Mucosa of stomach (tissue), 1 donor: Measurements from ENCODE around the gene SPATA21.
"Not testable (repeated sequence)": the region's sequence is repeated elsewhere in the genome, so short reads cannot be mapped to it uniquely, and the experiment has no call there.

Source experiments
- H3K27me3 ChIP-seq: one replicate; pipeline ENCODE4 v1.7.0; 2013; ENCODE audit warnings: mild to moderate bottlenecking, low read length; ENCODE audit not compliant: control insufficient read depth, insufficient read depth
- H3K36me3 ChIP-seq: one replicate; pipeline ENCODE4 v1.7.0; 2013; ENCODE audit warnings: low read length; ENCODE audit not compliant: control insufficient read depth, insufficient read depth
- H3K4me1 ChIP-seq: one replicate; pipeline ENCODE4 v1.7.0; 2013; ENCODE audit warnings: mild to moderate bottlenecking, low read length; ENCODE audit not compliant: control insufficient read depth, insufficient read depth
- H3K4me3 ChIP-seq: one replicate; pipeline ENCODE4 v1.7.0; 2013; ENCODE audit warnings: low read length
- H3K9ac ChIP-seq: one replicate; pipeline ENCODE4 v1.7.0; 2013; ENCODE audit warnings: mild to moderate bottlenecking, low read length, moderate library complexity
- H3K9me3 ChIP-seq: one replicate; pipeline ENCODE4 v1.7.0; 2013; ENCODE audit warnings: mild to moderate bottlenecking, low read length, moderate library complexity; ENCODE audit not compliant: control insufficient read depth
- donor health status: Pancreatic carcinoma.

SPATA21 gene

DNA sequence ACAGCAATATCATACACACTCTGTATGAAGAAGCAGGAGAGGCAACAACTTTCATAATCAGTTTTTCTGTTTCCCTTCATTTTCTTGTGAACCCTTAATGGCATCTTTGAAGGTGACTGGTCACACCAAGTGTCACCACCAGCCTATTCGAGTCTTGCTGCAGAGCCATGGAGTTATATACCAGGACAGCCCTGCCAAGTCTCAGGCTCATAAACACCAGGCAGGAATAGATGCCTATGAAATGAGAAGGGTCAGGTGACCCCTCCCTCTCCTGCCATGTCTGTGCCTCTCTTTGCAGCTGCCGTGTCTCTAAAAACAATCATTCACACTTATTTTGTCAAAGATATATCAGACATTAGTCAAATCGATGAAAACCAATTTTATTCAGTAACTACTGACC, 31.3 kb upstream of the SPATA21 start:
- Histone ChIP-seq H3K9me3 (no peaks in the 10 kb centered on the region), H3K4me1 (no peaks in the 10 kb centered on the region), H3K9ac (no peak overlapping the region), H3K27me3 (no peaks in the 10 kb centered on the region), H3K36me3 (no peaks in the 10 kb centered on the region), H3K4me3 (no peak overlapping the region)

DNA sequence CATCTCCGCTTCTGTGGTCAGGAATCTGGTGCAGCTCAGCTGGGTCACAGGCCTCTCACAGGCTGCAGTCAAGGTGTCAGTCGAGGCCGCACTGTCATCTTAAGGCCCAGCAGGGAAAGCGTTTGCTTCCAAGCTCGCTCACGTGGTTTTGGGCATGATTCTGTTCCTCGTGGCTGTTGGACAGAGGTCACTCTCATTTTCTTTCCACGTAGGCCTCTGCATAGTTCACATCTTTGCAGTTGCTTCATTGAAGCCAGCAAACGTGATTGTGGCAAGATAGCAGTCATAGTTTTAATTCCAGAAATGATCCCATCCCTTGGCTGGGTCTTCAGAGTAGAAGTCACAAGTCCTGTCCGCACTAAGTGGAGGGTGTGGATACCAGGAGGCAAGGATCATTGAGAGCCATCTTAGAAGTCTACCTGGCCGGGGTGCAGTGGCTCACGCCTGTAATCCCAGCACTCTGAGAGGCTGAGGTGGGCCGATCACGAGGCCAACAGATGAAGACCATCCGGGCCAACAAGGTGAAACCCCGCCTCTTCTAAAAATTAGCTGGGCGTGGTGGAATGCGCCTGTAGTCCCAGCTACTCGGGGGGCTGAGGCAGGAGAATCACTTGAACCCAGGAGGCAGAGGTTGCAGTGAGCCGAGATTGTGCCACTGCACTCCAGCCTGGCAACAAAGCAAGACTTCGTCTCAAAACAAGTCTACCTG, 27.8 kb upstream of the SPATA21 start:
- H3K36me3 ChIP-seq: peaks cover 5% of the 10 kb centered on the region
- no peaks in the 10 kb centered on the region for H3K4me1 ChIP-seq
- no peak overlapping the region for H3K4me3 ChIP-seq
- H3K27me3 ChIP-seq: no peaks in the 10 kb centered on the region
- H3K9me3 ChIP-seq: no peaks in the 10 kb centered on the region
- H3K9ac ChIP-seq: no peak overlapping the region

DNA sequence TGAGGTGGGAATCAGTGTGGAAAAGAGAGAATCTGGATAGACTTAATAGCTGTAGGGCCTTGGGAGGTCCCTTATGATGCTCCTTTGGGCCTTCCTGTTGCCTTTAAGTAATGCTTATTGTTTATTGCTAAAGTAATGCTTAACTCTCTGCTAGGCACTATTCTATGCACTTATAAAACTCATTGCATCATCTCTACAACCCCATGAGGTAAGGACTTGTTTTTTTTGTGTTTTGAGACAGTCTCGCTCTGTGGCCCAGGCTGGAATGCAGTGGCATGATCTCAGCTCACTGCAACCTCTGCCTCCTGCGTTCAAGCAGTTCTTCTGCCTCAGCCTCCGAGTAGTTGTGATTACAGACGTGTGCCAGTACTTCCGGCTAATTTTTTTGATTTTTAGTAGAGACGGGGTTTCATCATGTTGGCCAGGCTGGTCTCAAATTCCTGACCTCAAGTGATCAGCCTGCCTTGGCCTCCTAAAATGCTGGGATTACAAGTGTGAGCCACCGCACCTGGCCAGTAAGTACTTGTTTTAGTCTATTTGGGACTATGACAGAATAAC, 25.6 kb upstream of the SPATA21 start:
- no peaks in the 10 kb centered on the region for H3K27me3 ChIP-seq
- no peak overlapping the region for H3K9ac ChIP-seq
- no peaks in the 10 kb centered on the region for H3K4me1 ChIP-seq
- peaks cover 13% of the 10 kb centered on the region for H3K36me3 ChIP-seq
- H3K9me3 ChIP-seq: no peaks in the 10 kb centered on the region
- no peak overlapping the region for H3K4me3 ChIP-seq

DNA sequence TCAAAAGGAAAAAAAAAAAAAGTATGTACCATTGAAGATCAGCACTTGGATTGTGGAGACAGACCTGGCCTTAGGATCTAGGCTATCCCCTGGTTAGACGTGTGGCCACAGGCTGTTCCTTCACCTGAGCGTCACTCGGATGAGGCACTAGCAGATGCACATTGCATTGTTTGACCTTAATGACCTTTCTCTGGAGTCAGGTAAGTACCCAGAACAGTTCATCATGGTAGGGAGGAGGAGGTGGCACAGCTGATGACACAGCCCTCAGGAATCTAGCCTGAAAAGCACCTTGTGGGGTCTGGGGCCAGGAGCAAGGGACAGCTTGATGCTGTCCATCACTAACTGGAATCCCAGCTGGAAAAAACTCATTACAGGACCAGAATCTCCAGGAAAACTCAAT, 24.5 kb upstream of the SPATA21 start:
- Histone ChIP-seq H3K36me3 (peaks cover 13% of the 10 kb centered on the region), H3K9ac (no peak overlapping the region), H3K4me1 (no peaks in the 10 kb centered on the region), H3K4me3 (no peak overlapping the region), H3K9me3 (no peaks in the 10 kb centered on the region), H3K27me3 (no peaks in the 10 kb centered on the region)

DNA sequence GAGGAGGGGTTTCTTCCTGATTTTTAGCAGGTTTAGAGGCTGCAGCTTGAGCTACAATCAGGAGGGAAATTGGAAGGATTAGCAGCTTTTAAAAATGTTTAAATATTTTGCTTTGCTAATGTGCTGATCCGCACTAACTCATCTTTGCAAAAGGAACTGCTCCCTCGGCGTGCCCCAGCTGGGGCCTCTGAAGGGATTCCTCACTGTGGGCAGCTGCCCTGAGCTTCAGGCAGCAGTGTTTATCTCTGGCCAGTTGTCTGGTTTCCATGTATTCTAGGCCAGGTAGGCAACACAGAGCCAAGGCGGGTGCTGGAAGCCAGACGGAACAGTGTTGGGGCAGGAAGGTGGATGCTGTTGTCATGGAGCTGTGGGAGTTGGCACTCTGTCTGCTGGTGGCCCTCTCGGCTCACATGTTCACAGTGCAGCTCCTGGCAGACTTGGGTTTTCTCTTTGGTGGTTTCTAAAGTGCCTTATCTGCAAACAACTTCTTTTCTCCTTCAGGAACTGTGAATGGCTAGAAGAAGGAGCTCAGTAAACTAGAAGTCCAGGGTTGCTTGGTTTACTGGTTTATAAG, 22.2 kb upstream of the SPATA21 start:
- no peaks in the 10 kb centered on the region for H3K4me1 ChIP-seq
- H3K36me3 ChIP-seq: peaks cover 13% of the 10 kb centered on the region
- H3K27me3 ChIP-seq: no peaks in the 10 kb centered on the region
- H3K9me3 ChIP-seq: no peaks in the 10 kb centered on the region
- H3K4me3 ChIP-seq: no peak overlapping the region
- H3K9ac ChIP-seq: no peak overlapping the region

DNA sequence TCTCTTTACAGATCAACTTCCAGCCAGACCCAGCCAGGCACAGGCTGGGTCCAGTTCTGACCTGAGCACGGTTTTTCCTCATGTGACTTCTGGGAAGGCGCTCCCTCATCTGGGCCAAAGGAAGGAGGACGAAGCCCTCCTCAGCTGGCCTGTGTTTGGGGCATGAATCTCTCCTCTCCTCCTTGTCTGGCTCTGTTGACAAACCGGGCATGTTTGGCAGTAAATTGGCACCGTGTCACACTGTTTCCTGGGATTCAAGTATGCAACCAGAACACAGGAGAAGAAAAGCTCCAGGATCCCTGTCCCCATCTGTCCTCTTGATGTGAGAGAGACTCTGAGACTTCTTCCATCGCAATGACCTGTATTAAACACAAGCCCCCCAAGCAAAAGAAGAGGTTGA, 21.6 kb upstream of the SPATA21 start:
- no peak overlapping the region for H3K4me3 ChIP-seq
- no peaks in the 10 kb centered on the region for H3K9me3 ChIP-seq
- no peak overlapping the region for H3K9ac ChIP-seq
- H3K4me1 ChIP-seq: no peaks in the 10 kb centered on the region
- H3K36me3 ChIP-seq: peaks cover 13% of the 10 kb centered on the region
- no peaks in the 10 kb centered on the region for H3K27me3 ChIP-seq

DNA sequence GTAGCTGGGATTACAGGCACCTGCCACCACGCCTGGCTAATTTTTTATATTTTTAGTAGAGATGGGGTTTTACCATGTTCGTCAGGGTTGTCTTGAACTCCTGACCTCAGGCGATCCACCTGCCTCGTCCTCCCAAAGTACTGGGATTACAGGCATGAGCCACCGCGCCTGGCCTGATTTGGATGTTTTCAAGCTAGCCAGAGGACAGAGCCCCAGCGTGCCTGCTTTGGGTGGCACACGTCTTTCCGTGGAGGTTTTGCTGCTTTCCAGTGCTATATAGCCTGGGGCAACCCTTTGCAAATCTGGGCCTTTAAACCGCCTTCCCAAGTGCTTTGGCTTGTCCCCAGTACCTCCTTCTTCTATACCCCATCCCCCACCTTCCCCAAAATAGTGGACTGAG, 18.9 kb upstream of the SPATA21 start:
- H3K9me3 ChIP-seq, H3K27me3 ChIP-seq, H3K4me3 ChIP-seq, H3K4me1 ChIP-seq, H3K9ac ChIP-seq: not testable (repeated sequence)
- peaks cover 14% of the 10 kb centered on the region for H3K36me3 ChIP-seq

DNA sequence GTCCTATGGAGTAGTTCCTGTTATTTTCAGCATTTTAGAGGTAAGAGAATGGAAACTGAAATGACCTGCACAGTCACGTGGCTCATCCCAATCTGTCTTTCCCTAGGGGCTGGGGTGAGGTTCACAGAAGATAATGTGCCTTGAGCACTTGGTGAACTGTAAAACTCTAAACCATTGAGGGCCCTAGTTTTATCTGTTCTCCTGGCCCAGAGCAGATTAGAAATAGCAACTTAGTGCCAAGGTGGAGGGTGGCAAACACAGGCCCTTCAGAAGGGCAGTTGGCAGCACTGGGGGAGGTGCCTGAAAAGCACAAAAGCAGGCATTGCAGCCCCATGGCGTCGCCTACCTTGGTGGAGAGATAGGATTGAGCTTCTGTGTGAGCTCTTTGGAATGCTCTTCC, 17.7 kb upstream of the SPATA21 start:
- H3K9ac ChIP-seq, H3K27me3 ChIP-seq, H3K9me3 ChIP-seq, H3K4me3 ChIP-seq, H3K4me1 ChIP-seq: not testable (repeated sequence)
- H3K36me3 ChIP-seq: peaks cover 14% of the 10 kb centered on the region

DNA sequence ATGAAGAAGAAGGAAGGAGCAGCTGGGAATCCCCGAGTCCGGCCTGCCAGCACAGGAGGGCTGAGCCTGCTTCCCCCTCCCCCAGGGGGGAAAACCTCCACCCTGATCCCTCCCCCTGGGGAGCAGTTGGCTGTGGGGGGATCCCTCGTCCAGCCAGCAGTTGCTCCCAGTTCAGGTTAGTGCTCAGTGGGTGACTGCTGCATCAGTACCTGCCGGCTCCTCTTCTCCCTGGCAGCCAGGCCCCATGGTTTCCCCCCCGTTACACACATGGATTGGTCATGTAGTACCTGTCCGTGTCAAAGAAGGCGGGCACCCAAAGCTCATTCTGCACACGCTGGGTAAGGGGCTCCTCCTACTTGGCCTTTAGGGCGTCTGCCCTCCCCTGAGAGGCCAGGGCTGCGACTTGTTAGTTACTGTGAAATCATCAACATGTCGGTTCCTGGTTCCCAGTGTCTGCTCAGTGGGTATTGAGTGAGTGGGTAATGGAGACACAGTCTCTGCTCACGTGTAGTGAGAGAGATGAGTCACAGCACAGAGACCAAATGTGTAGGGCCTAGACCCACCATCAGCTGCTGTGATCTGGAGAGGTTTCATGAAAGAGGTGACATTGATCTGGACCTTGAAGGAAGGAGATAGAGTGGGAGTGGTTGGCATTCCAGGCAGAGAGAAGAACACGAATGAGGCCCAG, 14.8 kb upstream of the SPATA21 start:
- no peak overlapping the region for H3K4me3 ChIP-seq
- peaks cover 25% of the 10 kb centered on the region for H3K36me3 ChIP-seq
- no peaks in the 10 kb centered on the region for H3K27me3 ChIP-seq

DNA sequence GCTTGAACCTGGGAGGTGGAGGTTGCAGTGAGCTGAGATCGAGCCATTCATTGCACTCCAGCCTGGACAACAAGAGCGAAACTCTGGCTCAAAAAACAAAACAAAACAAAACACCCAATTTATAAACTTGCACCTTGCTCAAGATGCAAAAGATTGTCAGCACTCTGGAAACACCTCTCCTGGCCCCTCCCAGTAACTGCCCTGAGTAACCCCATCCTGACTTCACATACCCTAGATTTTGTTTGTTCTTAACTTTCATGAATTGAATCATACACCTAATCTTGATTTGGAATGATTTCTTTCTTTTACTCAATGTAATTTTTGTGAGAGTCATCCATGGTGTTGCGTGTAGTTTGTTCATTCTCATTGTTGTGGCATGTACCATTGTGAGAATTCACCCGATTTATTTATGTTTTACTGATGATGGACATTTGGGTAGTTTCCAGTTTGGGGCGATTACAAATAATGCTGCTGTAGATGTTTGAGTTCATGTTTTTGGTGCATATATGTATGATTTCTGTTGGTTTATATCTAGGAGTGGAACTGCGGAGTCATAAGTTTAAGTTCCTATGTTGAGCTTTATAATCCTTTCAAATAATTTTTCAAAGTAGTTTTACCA, 13.7 kb upstream of the SPATA21 start:
- Histone ChIP-seq H3K36me3 (peaks cover 25% of the 10 kb centered on the region), H3K4me1 (no peaks in the 10 kb centered on the region), H3K27me3 (no peaks in the 10 kb centered on the region), H3K4me3 (no peak overlapping the region), H3K9ac (no peak overlapping the region), H3K9me3 (no peaks in the 10 kb centered on the region)

More for the DNA sequence above, 14.8 kb upstream of the SPATA21 start:
- Histone ChIP-seq H3K9me3 (no peaks in the 10 kb centered on the region), H3K9ac (no peak overlapping the region), H3K4me1 (no peaks in the 10 kb centered on the region)

DNA sequence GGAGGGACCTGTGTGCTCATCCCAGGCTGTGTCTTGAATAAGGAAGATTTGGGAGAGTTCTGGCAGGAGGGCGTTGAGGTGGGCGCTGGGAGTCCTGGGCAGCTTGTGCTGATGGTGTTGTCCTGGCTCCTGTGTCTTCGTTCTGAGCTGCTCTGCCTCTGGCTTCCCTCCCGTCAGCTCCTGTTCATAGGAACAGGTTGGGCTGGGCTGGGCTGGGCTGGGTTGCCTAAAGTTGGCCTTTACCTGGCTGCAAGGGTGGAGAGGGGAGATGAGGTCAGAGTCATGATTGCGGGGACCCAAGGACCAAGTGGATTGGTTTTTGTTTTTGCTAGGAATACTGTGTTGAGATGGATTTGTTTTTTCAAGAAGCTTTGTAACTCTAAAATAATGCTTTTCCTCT, 12.4 kb upstream of the SPATA21 start:
- Histone ChIP-seq H3K27me3 (no peaks in the 10 kb centered on the region), H3K4me3 (no peak overlapping the region), H3K4me1 (no peaks in the 10 kb centered on the region), H3K36me3 (peaks cover 25% of the 10 kb centered on the region), H3K9ac (no peak overlapping the region), H3K9me3 (no peaks in the 10 kb centered on the region)

DNA sequence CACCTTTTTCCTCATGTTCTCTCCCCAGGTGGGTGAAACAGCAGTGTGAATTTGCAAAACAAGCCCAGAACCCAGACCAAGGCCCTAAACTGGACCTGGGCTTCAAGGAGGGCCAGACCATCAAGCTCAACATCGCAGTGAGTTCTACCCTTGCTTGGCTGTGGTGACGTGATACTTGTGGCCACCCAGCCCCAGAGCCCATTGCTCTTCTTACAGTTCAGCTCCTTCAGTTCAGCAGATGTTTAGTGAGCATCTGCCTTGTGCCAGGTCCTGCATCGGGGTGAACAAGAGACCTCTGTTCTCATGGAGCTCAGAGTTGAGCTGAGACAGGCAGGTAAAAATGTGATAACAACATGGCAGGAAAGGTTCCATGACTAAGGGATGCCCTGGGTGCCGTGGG, 11.8 kb upstream of the SPATA21 start:
- H3K9ac ChIP-seq: no peak overlapping the region
- H3K9me3 ChIP-seq: no peaks in the 10 kb centered on the region
- no peaks in the 10 kb centered on the region for H3K4me1 ChIP-seq
- H3K27me3 ChIP-seq: no peaks in the 10 kb centered on the region
- H3K36me3 ChIP-seq: peaks cover 25% of the 10 kb centered on the region
- H3K4me3 ChIP-seq: no peak overlapping the region
